ENCODE results near the gene ACIN1. TPM values are rescaled to one million over a fixed set of nuclear protein-coding genes. Genes with fewer than 3 reads are reported as not detected.

The ACIN1 gene
- total and polyA plus RNA-seq, 2 of the 13 experiments (the other 11 are each of a cell fraction or from before 2014, with no cell fraction given) = 165 to 183 TPM

GRCh38 chr14:23057757-23058653 is 36.9 kb downstream of the ACIN1 start:
- Histone ChIP-seq H3K9ac (ENCODE audit: insufficient read depth, low read depth, low read length) (peak overlapping the region; percentile 40; the same call in 1 of the 2 replicates), H2AFZ (ENCODE audit: low read length) (no peak overlapping the region), H3K9me3 (ENCODE audit: low read length) (no peaks in the 10 kb centered on the region), H3K4me2 (ENCODE audit: low read depth, low read length) (peak overlapping the region; percentile 98), H3K4me1 (ENCODE audit: insufficient read depth, low read length) (peaks cover 29% of the 10 kb centered on the region), H3K36me3 (replicated peaks in 1 of 2; ENCODE audit: control insufficient read depth in 1 of 2, insufficient read depth in 2 of 2, low read length in 2 of 2) (peaks cover 33 to 36% of the 10 kb centered on the region in 2 experiments), H4K20me1 (ENCODE audit: insufficient read depth, low read length) (peaks cover 13% of the 10 kb centered on the region; the same call in 1 of the 2 replicates), H3K79me2 (ENCODE audit: insufficient read depth, low read length) (no peaks in the 10 kb centered on the region), H3K4me3 (replicated peaks in 1 of 3; ENCODE audit: insufficient read depth in 1 of 3, low read depth in 2 of 3, low read length in 3 of 3) (peak overlapping the region; percentile 55 to 88 (median 64)), H3K27ac (ENCODE audit: extremely low read length, insufficient read depth, low read length) (no peak overlapping the region), H3K27me3 (ENCODE audit: control insufficient read depth in 1 of 2, insufficient read depth in 2 of 2, low read length in 2 of 2) (peaks cover 0 to 6% of the 10 kb centered on the region in 2 experiments; a peak in 1 of 5 replicates)
- FAIRE-seq (peak; percentile 87), DNase-seq (ENCODE audit: low spot score) (peak; percentile 92), ATAC-seq (peak; percentile 71)
- ChIA-PET POLR2A (interaction anchor here (0.6 to 7.4 kb wide), 29 partner anchors 11 to 263 kb away, joined by 3 to 72 read pairs (median 5); partner anchors contain the start of genes ACIN1, AJUBA, BCL2L2 and C14orf119), CTCF (ENCODE audit: low intra/inter-chr PET ratio, low total read pairs) (interaction anchor here (0.9 to 8.5 kb wide), 15 partner anchors 11 to 501 kb away, joined by 3 to 173 read pairs (median 4); partner anchors contain the start of gene AJUBA)
- in situ Hi-C loops (cut with HindIII; ENCODE audit: extremely low pct_ligation_motif_present, low pct_unique_long_range_greater_than_20kb) = no loop called here
- intact Hi-C loops (cut with micrococcal nuclease; ENCODE audit: unreplicated experiment) = loop anchor here (1.0 kb wide), 5 partner anchors 51 to 501 kb away; no protein-coding TSS in a partner anchor
- BruUV-seq (replicated peaks) = no TSS peak
- WGBS (ENCODE audit: low lambda C conversion rate) = 4% methylated on average over 47 of the region's 51 CpGs
- TF ChIP-seq BRCA1 (CRISPR knock-in tag; IDR thresholded peaks at IDR 0.05) = peak; percentile 63; the same call in 1 of the 2 replicates
- peak; percentile 54; the same call in 1 of the 2 replicates for TF ChIP-seq ZFY (CRISPR knock-in tag; IDR thresholded peaks at IDR 0.05)
- TF ChIP-seq ZNF747 (CRISPR knock-in tag; IDR thresholded peaks at IDR 0.05; ENCODE audit: borderline replicate concordance) = no peak; the same call in 1 of the 2 replicates
- TF ChIP-seq ZNF256 (CRISPR knock-in tag; conservative IDR thresholded peaks at IDR 0.05) = no peak
- TF ChIP-seq ZNF569 (CRISPR knock-in tag; IDR thresholded peaks at IDR 0.05; ENCODE audit: borderline replicate concordance) = no peak
- peak; percentile 77 for TF ChIP-seq SAP130 (CRISPR knock-in tag; IDR thresholded peaks at IDR 0.05; ENCODE audit: low read depth)
- no peak for TF ChIP-seq SKIL (CRISPR knock-in tag; IDR thresholded peaks at IDR 0.05; ENCODE audit: borderline replicate concordance)
- peak; percentile 95 for TF ChIP-seq EED (CRISPR knock-in tag; IDR thresholded peaks at IDR 0.05)
- TF ChIP-seq MEIS2 (CRISPR knock-in tag; IDR thresholded peaks at IDR 0.05) = peak; percentile 89
- TF ChIP-seq BHLHE40 (IDR thresholded peaks at IDR 0.05; ENCODE audit: low read length) = peak; percentile 82
- peak; percentile 82; the same call in 1 of the 2 replicates for TF ChIP-seq ZNF768 (CRISPR knock-in tag; IDR thresholded peaks at IDR 0.05)
- TF ChIP-seq ZNF17 (CRISPR knock-in tag; IDR thresholded peaks at IDR 0.05) = no peak
- TF ChIP-seq MIXL1 (CRISPR knock-in tag; IDR thresholded peaks at IDR 0.05) = peak; percentile 76
- no peak for TF ChIP-seq CENPBD1 (CRISPR knock-in tag; IDR thresholded peaks at IDR 0.05; ENCODE audit: borderline replicate concordance, low read depth)
- peak; percentile 13; the same call in 1 of the 2 replicates for TF ChIP-seq SIX4 (CRISPR knock-in tag; IDR thresholded peaks at IDR 0.05)
- TF ChIP-seq ZNF33A (CRISPR knock-in tag; IDR thresholded peaks at IDR 0.05; ENCODE audit: borderline replicate concordance) = no peak
- peak; percentile 79 for TF ChIP-seq ZFX (CRISPR knock-in tag; IDR thresholded peaks at IDR 0.05; ENCODE audit: low read depth)

Data from HepG2 (cell line).